Muscle of leg (tissue), 11 donors: ENCODE measurements around the gene NSF. TPM values are rescaled to one million over a fixed set of nuclear protein-coding genes. Genes with fewer than 3 reads are reported as not detected.

Source experiments
- DNase-seq: peaks from one replicate; pipeline ENCODE4 v3.0.0; 2013
- H3K27ac ChIP-seq: one replicate; pipeline ENCODE4 v1.5.1; 2013; ENCODE audit warnings: mild to moderate bottlenecking, low read length, control low read depth
- H3K27me3 ChIP-seq: one replicate; pipeline ENCODE4 v1.6.1; 2013; ENCODE audit warnings: low read length; ENCODE audit not compliant: control insufficient read depth, insufficient read depth
- H3K36me3 ChIP-seq: one replicate; pipeline ENCODE4 v1.6.1; 2013; ENCODE audit warnings: low read length; ENCODE audit not compliant: control insufficient read depth, insufficient read depth
- H3K4me1 ChIP-seq: one replicate; pipeline ENCODE4 v1.6.1; 2013; ENCODE audit warnings: low read length; ENCODE audit not compliant: control insufficient read depth, insufficient read depth
- H3K4me3 ChIP-seq: one replicate; pipeline ENCODE4 v1.5.1; 2013; ENCODE audit warnings: low read length, control low read depth
- H3K9me3 ChIP-seq: replicated peaks from 2 replicates; pipeline ENCODE4 v1.6.1; 2013; ENCODE audit warnings: low read depth, low read length; ENCODE audit not compliant: control insufficient read depth
- WGBS: methylation state at CpG from one replicate; pipeline ENCODE4 v1.1.5; 2013; ENCODE audit warnings: missing lambda C conversion rate; ENCODE audit not compliant: insufficient coverage; 5-methylcytosine and 5-hydroxymethylcytosine counted together
- polyA plus RNA-seq, 8 donors: library from polyadenylated mRNA; unstranded; fragments of 120-200 nt; gene quantifications; one replicate each; pipeline versions ENCODE4 v1.2.1 to v1.2.3, GENCODE V29; 2013; ENCODE audit warnings: inconsistent platforms in 1 of 8, low replicate concordance in 1 of 8; ENCODE audit not compliant: insufficient read length in 8 of 8, insufficient read depth in 1 of 8
- total RNA-seq: library from RNA; stranded (reverse); fragments of 120-200 nt; gene quantifications from one replicate; pipeline ENCODE4 v1.2.4, GENCODE V29; 2013

Gene NSF
- total and polyA plus RNA-seq, 9 donors: 13.6 to 27.2 (median 19.1) TPM

GRCh38 chr17:46771561-46772474 is 181.3 kb downstream of the NSF start:
- H3K36me3 ChIP-seq: no peaks in the 10 kb centered on the region
- H3K4me3 ChIP-seq: peak overlapping the region; percentile 52
- H3K27ac ChIP-seq: peak overlapping the region; percentile 29
- H3K27me3 ChIP-seq: peaks cover 24% of the 10 kb centered on the region
- peak; percentile 66 for DNase-seq
- 1% methylated on average over 133 of the region's 135 CpGs for WGBS
- no peaks in the 10 kb centered on the region for H3K9me3 ChIP-seq
- H3K4me1 ChIP-seq: peaks cover 24% of the 10 kb centered on the region

- peaks cover 24% of the 10 kb centered on the region for H3K4me1 ChIP-seq
- 6% methylated on average over 8 of the region's 16 CpGs for WGBS
- no peaks in the 10 kb centered on the region for H3K36me3 ChIP-seq
- H3K27ac ChIP-seq: no peak overlapping the region
- H3K27me3 ChIP-seq: peaks cover 30% of the 10 kb centered on the region
- DNase-seq: no peak
- no peaks in the 10 kb centered on the region for H3K9me3 ChIP-seq
- H3K4me3 ChIP-seq: peak overlapping the region; percentile 52
Measured at GRCh38 chr17:46772475-46773220, 182.2 kb downstream of the NSF start.

GRCh38 chr17:46773221-46773605 is 182.7 kb downstream of the NSF start:
- H3K4me1 ChIP-seq: peaks cover 24% of the 10 kb centered on the region
- no peaks in the 10 kb centered on the region for H3K36me3 ChIP-seq
- H3K27ac ChIP-seq: no peak overlapping the region
- no peak for DNase-seq
- H3K9me3 ChIP-seq: no peaks in the 10 kb centered on the region
- H3K4me3 ChIP-seq: no peak overlapping the region
- peaks cover 34% of the 10 kb centered on the region for H3K27me3 ChIP-seq
- WGBS: 54% methylated on average over 3 of the region's 6 CpGs

- 59% methylated on average over 15 of the region's 15 CpGs for whole genome bisulfite sequencing
Measured at GRCh38 chr17:46773676-46774075, 183.2 kb downstream of the NSF start.

DNA sequence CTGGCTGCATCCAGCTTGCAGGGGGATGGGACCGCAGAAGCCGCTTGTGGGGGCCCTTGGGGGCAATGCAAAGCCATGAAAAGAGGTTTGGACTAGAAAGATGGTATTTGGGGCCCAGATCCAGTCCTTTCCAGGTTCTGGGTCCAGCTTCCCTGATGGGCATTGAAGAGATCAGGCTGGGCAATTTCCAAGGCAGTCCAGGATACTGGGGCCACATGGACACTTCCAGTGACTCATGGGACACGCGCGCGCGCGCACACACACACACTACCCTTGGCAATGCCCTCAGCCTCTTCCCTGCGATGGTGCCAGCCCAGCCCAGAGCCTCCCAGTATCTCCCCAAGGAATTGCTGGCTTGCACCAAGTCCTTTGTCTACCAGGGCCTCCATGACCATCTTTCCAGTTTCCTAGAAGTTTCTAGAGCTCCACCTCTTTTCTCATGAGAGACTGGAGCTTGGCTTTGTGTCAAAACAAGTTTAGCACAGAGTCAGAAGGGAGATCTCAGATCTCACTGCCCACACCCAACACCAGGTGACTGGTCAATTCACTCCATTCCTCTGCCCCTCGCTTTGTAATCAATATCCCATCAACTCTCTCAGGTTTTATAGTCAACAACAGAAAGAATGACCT is 183.8 kb downstream of the NSF start:
- Histone ChIP-seq H3K9me3 (no peaks in the 10 kb centered on the region), H3K36me3 (no peaks in the 10 kb centered on the region), H3K4me3 (no peak overlapping the region), H3K27ac (no peak overlapping the region), H3K4me1 (peaks cover 26% of the 10 kb centered on the region), H3K27me3 (peaks cover 36% of the 10 kb centered on the region)
- 74% methylated on average over 5 of the region's 10 CpGs for WGBS
- no peak for DNase-seq

More at GRCh38 chr17:46773676-46774075, 183.2 kb downstream of the NSF start:
- no peak overlapping the region for H3K27ac ChIP-seq
- DNase-seq: no peak
- peaks cover 35% of the 10 kb centered on the region for H3K27me3 ChIP-seq
- H3K4me3 ChIP-seq: no peak overlapping the region
- no peaks in the 10 kb centered on the region for H3K36me3 ChIP-seq
- peaks cover 24% of the 10 kb centered on the region for H3K4me1 ChIP-seq
- no peaks in the 10 kb centered on the region for H3K9me3 ChIP-seq

GRCh38 chr17:46776298-46777005 is 186.0 kb downstream of the NSF start:
- Histone ChIP-seq H3K4me3 (no peak overlapping the region), H3K27ac (no peak overlapping the region), H3K4me1 (peaks cover 12% of the 10 kb centered on the region), H3K9me3 (no peaks in the 10 kb centered on the region), H3K36me3 (no peaks in the 10 kb centered on the region), H3K27me3 (peaks cover 23% of the 10 kb centered on the region)
- DNase-seq: no peak
- 71% methylated on average over 11 of the region's 12 CpGs for WGBS

GRCh38 chr17:46777943-46778915 is 187.8 kb downstream of the NSF start:
- Histone ChIP-seq H3K4me3 (no peak overlapping the region), H3K27ac (no peak overlapping the region), H3K36me3 (no peaks in the 10 kb centered on the region), H3K27me3 (peaks cover 20% of the 10 kb centered on the region), H3K9me3 (no peaks in the 10 kb centered on the region), H3K4me1 (peaks cover 7% of the 10 kb centered on the region)
- WGBS: 35% methylated on average over 18 of the region's 23 CpGs
- no peak for DNase-seq

- Histone ChIP-seq H3K27ac (no peak overlapping the region), H3K4me3 (no peak overlapping the region), H3K36me3 (no peaks in the 10 kb centered on the region), H3K4me1 (peaks cover 7% of the 10 kb centered on the region), H3K27me3 (peaks cover 20% of the 10 kb centered on the region), H3K9me3 (no peaks in the 10 kb centered on the region)
- 89% methylated on average over 5 of the region's 5 CpGs for WGBS
- DNase-seq: no peak
Measured at GRCh38 chr17:46780003-46780373, 189.5 kb downstream of the NSF start.
